Left ventricle myocardium inferior (tissue), 1 donor: Measurements from ENCODE around the gene CCDC137. TPM values are rescaled to one million over a fixed set of nuclear protein-coding genes. Genes with fewer than 3 reads are reported as not detected.

ENCODE experiments used
- DNase-seq: peaks from one replicate; pipeline ENCODE4 v3.0.0-alpha.2; 2020
- H3K27ac ChIP-seq: fragments of 200-600 bp; replicated peaks from 2 replicates; pipeline ENCODE4 v1.8.0; 2021
- H3K27me3 ChIP-seq: fragments of 200-600 bp; 2 replicates; pipeline ENCODE4 v1.8.0; 2021; ENCODE audit warnings: low read depth
- H3K36me3 ChIP-seq: fragments of 200-600 bp; 2 replicates; pipeline ENCODE4 v1.8.0; 2021
- H3K4me1 ChIP-seq: fragments of 200-600 bp; 2 replicates; pipeline ENCODE4 v1.8.0; 2021
- H3K4me3 ChIP-seq: fragments of 200-600 bp; 2 replicates; pipeline ENCODE4 v1.8.0; 2021; ENCODE audit warnings: mild to moderate bottlenecking, moderate library complexity
- H3K9me3 ChIP-seq: fragments of 200-600 bp; replicated peaks from 2 replicates; pipeline ENCODE4 v1.8.0; 2021
- intact Hi-C: fragments of 100-400 bp; cut with micrococcal nuclease; formaldehyde crosslinking; loops from one replicate; pipeline ENCODE4 v1.11.0; 2022
- total RNA-seq: library from RNA; stranded (reverse); fragmentation: NEBNext Ultra II Directional; extraction: Animal tissue kit (Norgen Biotek cat#: 25700); gene quantifications from one replicate; pipeline ENCODE4 v1.2.1, GENCODE V29; 2021
- TF ChIP-seq, protein P1 (sequence below): fragments of 200-600 bp; IDR thresholded peaks from 2 replicates; pipeline ENCODE4 v1.8.0; 2021; ENCODE audit warnings: antibody characterized with exemption, mild to moderate bottlenecking, borderline replicate concordance
- donor health status: DM: no; HTN: yes; CAD: no; lungs with severe emphysema.

The CCDC137 gene
- total RNA-seq, 1 donor from 2014 or later: 5.6 TPM

- Histone ChIP-seq H3K4me1 (peaks cover 21% of the 10 kb centered on the region), H3K27me3 (no peaks in the 10 kb centered on the region), H3K9me3 (no peaks in the 10 kb centered on the region), H3K27ac (no peak overlapping the region), H3K4me3 (no peak overlapping the region), H3K36me3 (peaks cover 98% of the 10 kb centered on the region)
- intact Hi-C loops: no loop called here
- no peak for DNase-seq
- TF ChIP-seq, protein P1, sequence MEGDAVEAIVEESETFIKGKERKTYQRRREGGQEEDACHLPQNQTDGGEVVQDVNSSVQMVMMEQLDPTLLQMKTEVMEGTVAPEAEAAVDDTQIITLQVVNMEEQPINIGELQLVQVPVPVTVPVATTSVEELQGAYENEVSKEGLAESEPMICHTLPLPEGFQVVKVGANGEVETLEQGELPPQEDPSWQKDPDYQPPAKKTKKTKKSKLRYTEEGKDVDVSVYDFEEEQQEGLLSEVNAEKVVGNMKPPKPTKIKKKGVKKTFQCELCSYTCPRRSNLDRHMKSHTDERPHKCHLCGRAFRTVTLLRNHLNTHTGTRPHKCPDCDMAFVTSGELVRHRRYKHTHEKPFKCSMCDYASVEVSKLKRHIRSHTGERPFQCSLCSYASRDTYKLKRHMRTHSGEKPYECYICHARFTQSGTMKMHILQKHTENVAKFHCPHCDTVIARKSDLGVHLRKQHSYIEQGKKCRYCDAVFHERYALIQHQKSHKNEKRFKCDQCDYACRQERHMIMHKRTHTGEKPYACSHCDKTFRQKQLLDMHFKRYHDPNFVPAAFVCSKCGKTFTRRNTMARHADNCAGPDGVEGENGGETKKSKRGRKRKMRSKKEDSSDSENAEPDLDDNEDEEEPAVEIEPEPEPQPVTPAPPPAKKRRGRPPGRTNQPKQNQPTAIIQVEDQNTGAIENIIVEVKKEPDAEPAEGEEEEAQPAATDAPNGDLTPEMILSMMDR: no peak
Observed at GRCh38 chr17:81693509-81694210, 27.1 kb downstream of the CCDC137 start.

- Histone ChIP-seq H3K4me1 (peaks cover 21% of the 10 kb centered on the region), H3K27ac (no peak overlapping the region), H3K36me3 (peaks cover 97% of the 10 kb centered on the region), H3K27me3 (no peaks in the 10 kb centered on the region), H3K9me3 (no peaks in the 10 kb centered on the region), H3K4me3 (no peak overlapping the region)
- intact Hi-C loops: no loop called here
- no peak for DNase-seq
- TF ChIP-seq, protein P1: no peak
Observed at GRCh38 chr17:81694810-81695209, 28.3 kb downstream of the CCDC137 start.

GRCh38 chr17:81695211-81695610 is 28.7 kb downstream of the CCDC137 start:
- H3K27ac ChIP-seq: no peak overlapping the region
- no peaks in the 10 kb centered on the region for H3K27me3 ChIP-seq
- H3K9me3 ChIP-seq: no peaks in the 10 kb centered on the region
- no peak overlapping the region for H3K4me3 ChIP-seq
- TF ChIP-seq, protein P1: no peak
- peaks cover 93% of the 10 kb centered on the region for H3K36me3 ChIP-seq
- no peak for DNase-seq
- intact Hi-C loops: no loop called here
- peaks cover 21% of the 10 kb centered on the region for H3K4me1 ChIP-seq

DNA sequence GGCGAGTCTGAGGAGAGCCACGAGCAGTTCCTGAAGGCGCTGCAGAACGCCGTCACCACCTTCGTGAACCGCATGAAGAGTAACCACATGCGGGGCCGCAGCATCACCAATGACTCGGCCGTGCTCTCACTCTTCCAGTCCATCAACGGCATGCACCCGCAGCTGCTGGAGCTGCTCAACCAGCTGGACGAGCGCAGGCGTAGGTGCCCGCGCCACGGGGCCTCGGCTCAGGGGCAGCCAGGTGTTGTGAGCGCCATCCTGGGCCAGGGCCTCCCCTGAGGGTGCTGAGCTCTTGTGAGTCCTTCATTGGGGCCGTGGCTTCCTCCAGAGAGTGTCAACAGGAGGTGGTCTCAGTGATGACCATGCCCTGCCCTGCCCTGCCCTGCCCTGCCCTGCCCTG is 29.3 kb downstream of the CCDC137 start:
- DNase-seq: no peak
- H3K4me3 ChIP-seq: no peak overlapping the region
- peaks cover 90% of the 10 kb centered on the region for H3K36me3 ChIP-seq
- H3K27me3 ChIP-seq: no peaks in the 10 kb centered on the region
- intact Hi-C loops: no loop called here
- H3K27ac ChIP-seq: no peak overlapping the region
- peaks cover 25% of the 10 kb centered on the region for H3K4me1 ChIP-seq
- H3K9me3 ChIP-seq: no peaks in the 10 kb centered on the region
- TF ChIP-seq, protein P1: no peak

DNA sequence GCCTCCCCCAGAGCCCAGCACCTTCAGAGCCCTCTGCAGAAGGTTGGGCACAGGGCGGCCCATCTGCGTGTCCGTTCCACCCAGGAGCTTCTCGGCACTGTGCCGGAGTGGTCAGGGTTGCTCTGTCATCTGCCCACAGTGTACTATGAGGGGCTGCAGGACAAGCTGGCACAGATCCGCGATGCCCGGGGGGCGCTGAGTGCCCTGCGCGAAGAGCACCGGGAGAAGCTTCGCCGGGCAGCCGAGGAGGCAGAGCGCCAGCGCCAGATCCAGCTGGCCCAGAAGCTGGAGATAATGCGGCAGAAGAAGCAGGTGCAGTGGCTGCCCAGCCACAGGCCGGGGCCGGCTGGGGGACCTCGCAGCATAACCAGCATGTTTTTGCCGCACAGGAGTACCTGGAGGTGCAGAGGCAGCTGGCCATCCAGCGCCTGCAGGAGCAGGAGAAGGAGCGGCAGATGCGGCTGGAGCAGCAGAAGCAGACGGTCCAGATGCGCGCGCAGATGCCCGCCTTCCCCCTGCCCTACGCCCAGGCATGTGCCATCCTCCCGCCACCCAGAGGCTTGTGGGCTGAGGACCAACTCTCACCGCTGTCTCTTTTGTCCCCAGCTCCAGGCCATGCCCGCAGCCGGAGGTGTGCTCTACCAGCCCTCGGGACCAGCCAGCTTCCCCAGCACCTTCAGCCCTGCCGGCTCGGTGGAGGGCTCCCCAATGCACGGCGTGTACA is 29.8 kb downstream of the CCDC137 start:
- peaks cover 31% of the 10 kb centered on the region for H3K4me1 ChIP-seq
- no peaks in the 10 kb centered on the region for H3K27me3 ChIP-seq
- no peaks in the 10 kb centered on the region for H3K9me3 ChIP-seq
- DNase-seq: no peak
- intact Hi-C loops: no loop called here
- peak overlapping the region; percentile 79 for H3K27ac ChIP-seq
- H3K4me3 ChIP-seq: no peak overlapping the region
- peaks cover 90% of the 10 kb centered on the region for H3K36me3 ChIP-seq
- TF ChIP-seq, protein P1: no peak
